Measurements from ENCODE around the gene SNX3. TPM values are rescaled to one million over a fixed set of nuclear protein-coding genes. Genes with fewer than 3 reads are reported as not detected.

Gene SNX3
- total RNA-seq, 5 donors from 2014 or later (not counting 1 experiment from before 2014, with no cell fraction given): 50.1 to 61.4 (median 51.3) TPM

DNA sequence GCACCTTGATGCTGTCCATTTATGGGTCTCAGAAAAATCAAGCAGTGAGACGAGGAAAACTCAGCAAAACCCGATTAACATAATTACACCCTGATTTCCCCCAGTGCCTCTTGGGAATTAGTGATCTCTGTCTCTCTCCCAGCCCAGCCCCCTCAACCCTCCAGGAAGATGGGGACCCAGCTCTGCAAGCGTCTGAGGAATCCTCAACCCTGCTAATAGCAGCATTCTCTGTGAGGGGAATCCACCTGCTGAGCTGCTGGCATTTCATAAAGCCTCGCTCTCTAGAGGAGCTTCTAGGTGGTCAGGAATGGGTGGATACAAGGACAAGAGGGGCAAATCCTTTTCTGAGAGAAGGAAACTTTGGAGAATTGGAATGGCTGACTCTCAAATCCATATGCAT is 81.1 kb downstream of the SNX3 start:
- peaks cover 65 to 72% of the 10 kb centered on the region in 2 donors for H3K27me3 Mint-ChIP-seq
- CTCF ChIA-PET: no interaction called here

DNA sequence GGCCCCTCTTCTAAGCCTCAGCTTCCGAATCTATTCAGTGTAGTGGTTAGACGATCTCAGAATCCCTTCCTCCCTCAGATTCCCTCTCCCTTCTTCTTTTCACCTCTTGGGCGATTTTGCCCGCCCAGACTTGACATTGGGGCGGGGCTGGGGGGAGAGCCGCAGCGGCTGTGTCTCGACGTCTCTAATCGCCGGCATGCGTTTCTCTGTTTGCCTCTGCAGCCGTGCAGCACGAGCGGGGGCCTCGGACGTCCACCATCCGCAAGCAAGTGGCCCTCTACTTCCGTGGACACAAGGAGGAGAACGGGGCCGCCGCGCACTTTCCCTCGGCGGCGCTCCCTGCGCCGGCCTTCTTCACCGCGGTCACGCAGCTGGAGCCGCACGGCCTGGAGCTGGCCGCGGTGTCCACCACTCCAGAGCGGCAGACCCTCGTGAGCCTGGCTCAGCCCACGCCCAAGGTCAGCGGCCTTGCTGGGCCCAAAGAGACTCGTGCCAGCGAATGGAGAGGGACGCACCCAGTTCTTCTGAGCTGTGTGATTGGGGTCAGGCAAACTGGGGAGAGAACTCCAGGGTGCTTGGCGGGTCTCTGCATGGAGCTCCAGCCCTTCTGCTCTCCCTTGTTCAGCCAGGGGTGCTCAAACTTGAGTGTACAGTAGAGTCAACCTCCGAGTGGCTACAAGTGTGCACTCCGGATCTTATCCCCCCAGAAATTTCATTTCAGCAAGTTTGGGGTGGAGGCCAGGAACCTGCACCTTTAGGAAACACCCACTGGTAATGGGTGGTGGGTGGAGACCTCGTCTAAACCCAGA is 84.4 kb downstream of the SNX3 start:
- no peak overlapping the region for H3K27ac Mint-ChIP-seq
- Histone ChIP-seq H3K27ac (ENCODE audit: low read length) (no peak overlapping the region), H3K4me3 (ENCODE audit: control insufficient read depth in 1 of 2, extremely low read depth in 1 of 2, low read length in 1 of 2) (peak overlapping the region in 1 of 2 donors; percentile 52), H3K4me1 (ENCODE audit: control insufficient read depth in 1 of 2, extremely low read depth in 1 of 2, insufficient read depth in 2 of 2, low read length in 2 of 2) (peaks cover 0 to 17% of the 10 kb centered on the region in 2 experiments), H3K27me3 (replicated peaks in 1 of 2; ENCODE audit: control insufficient read depth in 2 of 2, extremely low read depth in 1 of 2, insufficient read depth in 2 of 2, low read length in 1 of 2) (peaks cover 37 to 51% of the 10 kb centered on the region in 2 experiments), H3K9me3 (no peaks in the 10 kb centered on the region), H3K36me3 (ENCODE audit: control insufficient read depth in 2 of 2, extremely low read depth in 1 of 2, insufficient read depth in 1 of 2, low read length in 1 of 2) (no peaks in the 10 kb centered on the region)
- ChIA-PET POLR2A (no interaction called here), CTCF (interaction anchor here in 1 of 2 donors (0.6 kb wide), 2 partner anchors 36 to 450 kb away, joined by 4 to 5 read pairs; no protein-coding TSS in a partner anchor)
- 15% methylated on average over 42 of the region's 46 CpGs for WGBS (ENCODE audit: insufficient coverage)
- DNase-seq (no peak), ATAC-seq (replicated peaks in 1 of 4) (peak in 1 of 4 experiments; percentile 9)
- peak overlapping the region; percentile 43 to 72 (median 58) for H3K4me3 Mint-ChIP-seq
- peaks cover 73 to 87% of the 10 kb centered on the region in 2 donors for H3K27me3 Mint-ChIP-seq
- no peaks in the 10 kb centered on the region for H3K36me3 Mint-ChIP-seq
- no peaks in the 10 kb centered on the region for H3K9me3 Mint-ChIP-seq
- H3K4me1 Mint-ChIP-seq: peaks cover 18 to 23% (median 22%) of the 10 kb centered on the region in 3 donors

More for the DNA sequence above, 81.1 kb downstream of the SNX3 start:
- no peaks in the 10 kb centered on the region for H3K9me3 ChIP-seq
- no peaks in the 10 kb centered on the region for H3K36me3 ChIP-seq (ENCODE audit: control insufficient read depth in 2 of 2, extremely low read depth in 1 of 2, insufficient read depth in 1 of 2, low read length in 1 of 2)
- Mint-ChIP-seq H3K4me3 (no peak overlapping the region), H3K27ac (no peak overlapping the region), H3K36me3 (no peaks in the 10 kb centered on the region), H3K9me3 (no peaks in the 10 kb centered on the region), H3K4me1 (peaks cover 14 to 16% (median 15%) of the 10 kb centered on the region in 3 donors)
- H3K4me1 ChIP-seq (ENCODE audit: control insufficient read depth in 1 of 2, extremely low read depth in 1 of 2, insufficient read depth in 2 of 2, low read length in 2 of 2): peaks cover 0 to 17% of the 10 kb centered on the region in 2 experiments
- peaks cover 32 to 55% of the 10 kb centered on the region in 2 experiments for H3K27me3 ChIP-seq (replicated peaks in 1 of 2; ENCODE audit: control insufficient read depth in 2 of 2, extremely low read depth in 1 of 2, insufficient read depth in 2 of 2, low read length in 1 of 2)
- POLR2A ChIA-PET: no interaction called here
- H3K4me3 ChIP-seq (ENCODE audit: control insufficient read depth in 1 of 2, extremely low read depth in 1 of 2, low read length in 1 of 2): no peak overlapping the region
- DNase-seq (no peak), ATAC-seq (replicated peaks in 1 of 4) (no peak)
- WGBS (ENCODE audit: insufficient coverage): no CpG with 5 or more reads among the region's 4 CpGs
- H3K27ac ChIP-seq (ENCODE audit: low read length): no peak overlapping the region

DNA sequence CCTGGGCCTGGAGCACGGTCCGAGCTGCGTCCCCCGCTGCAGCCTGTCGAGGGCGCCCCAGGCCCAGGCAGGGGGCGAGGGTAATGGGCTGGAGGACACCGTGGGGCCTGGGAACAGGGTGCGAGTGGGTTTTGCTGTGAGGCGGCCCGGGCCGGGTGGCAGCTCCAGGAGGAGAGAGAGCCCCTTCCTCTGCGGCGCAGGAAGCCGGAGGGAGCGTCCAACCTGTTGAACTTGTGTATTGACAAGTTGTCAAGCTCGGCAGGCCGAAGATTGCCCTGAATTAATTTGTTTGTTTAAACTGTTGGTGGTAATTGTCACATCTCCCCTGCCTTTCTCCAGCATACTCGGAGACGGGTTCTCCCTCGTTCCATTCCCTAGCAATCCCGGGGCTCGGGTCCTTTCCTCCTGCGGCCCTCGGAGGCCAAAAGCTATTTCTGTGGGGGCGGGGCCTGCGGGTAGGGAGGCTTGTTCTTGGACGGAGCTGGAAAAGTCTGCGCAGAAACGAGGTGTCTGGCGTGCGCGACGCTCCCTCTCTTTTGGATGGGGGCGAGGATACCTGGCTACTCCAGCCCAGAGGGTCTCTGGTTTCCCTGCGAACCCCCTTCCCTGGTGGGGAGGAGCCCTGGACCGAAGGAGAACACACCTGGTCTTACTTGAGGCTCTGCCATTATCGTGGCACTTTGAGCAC is 85.1 kb downstream of the SNX3 start:
- DNase-seq (no peak), ATAC-seq (replicated peaks in 1 of 4) (no peak)
- H3K36me3 Mint-ChIP-seq: no peaks in the 10 kb centered on the region
- Histone ChIP-seq H3K4me1 (ENCODE audit: control insufficient read depth in 1 of 2, extremely low read depth in 1 of 2, insufficient read depth in 2 of 2, low read length in 2 of 2) (peaks cover 0 to 20% of the 10 kb centered on the region in 2 experiments), H3K4me3 (ENCODE audit: control insufficient read depth in 1 of 2, extremely low read depth in 1 of 2, low read length in 1 of 2) (peak overlapping the region in 1 of 2 donors; percentile 52), H3K36me3 (ENCODE audit: control insufficient read depth in 2 of 2, extremely low read depth in 1 of 2, insufficient read depth in 1 of 2, low read length in 1 of 2) (no peaks in the 10 kb centered on the region), H3K9me3 (no peaks in the 10 kb centered on the region), H3K27ac (ENCODE audit: low read length) (no peak overlapping the region), H3K27me3 (replicated peaks in 1 of 2; ENCODE audit: control insufficient read depth in 2 of 2, extremely low read depth in 1 of 2, insufficient read depth in 2 of 2, low read length in 1 of 2) (peaks cover 34 to 55% of the 10 kb centered on the region in 2 experiments)
- H3K27me3 Mint-ChIP-seq: peaks cover 77 to 88% of the 10 kb centered on the region in 2 donors
- WGBS (ENCODE audit: insufficient coverage): 12% methylated on average over 23 of the region's 38 CpGs
- H3K9me3 Mint-ChIP-seq: no peaks in the 10 kb centered on the region
- H3K4me3 Mint-ChIP-seq: peak overlapping the region; percentile 43 to 72 (median 58)
- H3K27ac Mint-ChIP-seq: no peak overlapping the region
- CTCF ChIA-PET: interaction anchor here in 1 of 2 donors (0.6 to 0.7 kb wide), 2 partner anchors 316 to 449 kb away, joined by 3 to 5 read pairs; no protein-coding TSS in a partner anchor
- H3K4me1 Mint-ChIP-seq: peaks cover 24 to 29% (median 27%) of the 10 kb centered on the region in 3 donors
- POLR2A ChIA-PET: no interaction called here

DNA sequence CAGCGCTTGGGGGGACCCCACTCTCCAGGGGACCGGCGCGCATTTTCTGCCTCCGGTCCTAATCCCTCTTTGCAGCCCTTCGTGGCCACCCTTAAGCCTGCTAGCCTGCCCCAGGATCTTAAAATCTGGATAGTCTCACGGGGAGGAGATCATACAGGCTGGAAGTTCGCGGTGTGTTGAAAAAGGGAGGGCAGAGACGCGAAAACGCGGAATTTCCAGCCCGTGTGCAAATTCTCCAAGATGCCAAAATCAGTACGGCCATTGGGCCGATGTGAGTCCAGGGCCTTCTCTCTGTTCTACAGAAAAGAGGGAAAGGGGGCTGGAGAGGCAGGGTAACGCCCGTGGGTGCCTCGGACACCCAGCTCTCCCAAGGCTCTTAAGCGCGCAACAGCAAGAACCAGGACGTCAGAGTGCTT is 85.7 kb downstream of the SNX3 start:
- Mint-ChIP-seq H3K4me1 (peaks cover 26 to 31% (median 27%) of the 10 kb centered on the region in 3 donors), H3K36me3 (no peaks in the 10 kb centered on the region), H3K9me3 (no peaks in the 10 kb centered on the region), H3K4me3 (peak overlapping the region in 2 of 3 donors; percentile 13 to 72), H3K27ac (peak overlapping the region in 1 of 2 donors; percentile 27), H3K27me3 (peaks cover 78 to 91% of the 10 kb centered on the region in 2 donors)
- ATAC-seq (replicated peaks in 1 of 4) (no peak), DNase-seq (no peak)
- ChIA-PET POLR2A (no interaction called here), CTCF (interaction anchor here in 1 of 2 donors (0.7 kb wide), 1 partner anchor 317 kb away, joined by 3 read pairs; no protein-coding TSS in a partner anchor)
- H3K27me3 ChIP-seq (replicated peaks in 1 of 2; ENCODE audit: control insufficient read depth in 2 of 2, extremely low read depth in 1 of 2, insufficient read depth in 2 of 2, low read length in 1 of 2): peaks cover 36 to 61% of the 10 kb centered on the region in 2 experiments
- H3K4me3 ChIP-seq (ENCODE audit: control insufficient read depth in 1 of 2, extremely low read depth in 1 of 2, low read length in 1 of 2): no peak overlapping the region
- peaks cover 0 to 25% of the 10 kb centered on the region in 2 experiments for H3K4me1 ChIP-seq (ENCODE audit: control insufficient read depth in 1 of 2, extremely low read depth in 1 of 2, insufficient read depth in 2 of 2, low read length in 2 of 2)
- 35% methylated on average over 14 of the region's 22 CpGs for WGBS (ENCODE audit: insufficient coverage)
- no peaks in the 10 kb centered on the region for H3K36me3 ChIP-seq (ENCODE audit: control insufficient read depth in 2 of 2, extremely low read depth in 1 of 2, insufficient read depth in 1 of 2, low read length in 1 of 2)
- H3K27ac ChIP-seq (ENCODE audit: low read length): no peak overlapping the region
- H3K9me3 ChIP-seq: no peaks in the 10 kb centered on the region

DNA sequence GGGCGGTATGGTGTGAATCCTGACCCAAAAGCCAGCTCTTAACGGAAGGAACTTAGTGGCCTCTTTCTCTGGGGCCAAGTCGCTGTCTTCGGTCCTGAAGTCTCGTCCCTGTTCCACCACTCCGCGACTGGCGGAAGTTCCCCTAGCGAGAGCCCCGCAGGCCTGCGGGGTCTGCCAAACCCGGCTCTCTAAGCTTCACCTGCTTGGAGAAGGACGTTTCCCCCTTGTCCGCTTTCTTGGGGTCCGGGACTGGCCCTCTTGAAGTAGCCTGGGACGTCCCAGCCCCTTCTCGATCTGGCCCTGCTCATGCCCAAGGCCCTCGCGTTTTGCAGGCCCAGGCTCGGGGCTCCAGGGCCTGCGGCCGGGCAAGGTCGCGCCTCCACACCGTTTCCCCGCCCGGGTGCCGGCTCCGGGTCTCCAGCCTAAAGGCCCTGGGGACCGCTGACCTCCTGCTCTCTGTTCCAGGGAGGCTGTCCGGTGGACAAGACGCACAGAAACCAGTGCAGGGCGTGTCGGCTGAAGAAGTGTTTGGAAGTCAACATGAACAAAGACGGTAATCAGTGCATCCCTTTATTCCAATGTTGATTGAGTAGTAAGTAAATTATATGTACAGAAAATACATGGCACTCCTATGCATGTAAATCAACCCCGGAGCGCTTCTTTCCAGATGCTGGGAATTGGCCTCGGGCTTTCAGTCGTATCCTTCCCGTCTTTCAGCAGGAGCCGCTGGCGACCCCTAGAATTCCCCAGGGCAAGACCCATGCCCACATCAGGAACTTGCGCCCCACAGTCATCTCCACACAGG is 86.3 kb downstream of the SNX3 start:
- Histone ChIP-seq H3K36me3 (ENCODE audit: control insufficient read depth in 2 of 2, extremely low read depth in 1 of 2, insufficient read depth in 1 of 2, low read length in 1 of 2) (no peaks in the 10 kb centered on the region), H3K27me3 (replicated peaks in 1 of 2; ENCODE audit: control insufficient read depth in 2 of 2, extremely low read depth in 1 of 2, insufficient read depth in 2 of 2, low read length in 1 of 2) (peaks cover 33 to 64% of the 10 kb centered on the region in 2 experiments), H3K9me3 (no peaks in the 10 kb centered on the region), H3K27ac (ENCODE audit: low read length) (no peak overlapping the region), H3K4me3 (ENCODE audit: control insufficient read depth in 1 of 2, extremely low read depth in 1 of 2, low read length in 1 of 2) (no peak overlapping the region), H3K4me1 (ENCODE audit: control insufficient read depth in 1 of 2, extremely low read depth in 1 of 2, insufficient read depth in 2 of 2, low read length in 2 of 2) (peaks cover 0 to 27% of the 10 kb centered on the region in 2 experiments)
- CTCF ChIA-PET: interaction anchor here in 1 of 2 donors (0.6 kb wide), 1 partner anchor 133 kb away, joined by 3 read pairs; no protein-coding TSS in a partner anchor
- ATAC-seq (replicated peaks in 1 of 4): peak in 3 of 4 experiments; percentile 41 to 63 (median 50)
- H3K4me3 Mint-ChIP-seq: peak overlapping the region in 1 of 3 donors; percentile 72
- H3K9me3 Mint-ChIP-seq: no peaks in the 10 kb centered on the region
- H3K27me3 Mint-ChIP-seq: peaks cover 77 to 91% of the 10 kb centered on the region in 2 donors
- H3K36me3 Mint-ChIP-seq: no peaks in the 10 kb centered on the region
- POLR2A ChIA-PET: no interaction called here
- H3K27ac Mint-ChIP-seq: peak overlapping the region in 1 of 2 donors; percentile 27
- 12% methylated on average over 38 of the region's 43 CpGs for WGBS (ENCODE audit: insufficient coverage)
- peak in 22 of 35 experiments; percentile 13 to 50 (median 32) for DNase-seq
- H3K4me1 Mint-ChIP-seq: peaks cover 26 to 31% (median 27%) of the 10 kb centered on the region in 3 donors

All from T-cell (primary cell).